Stimulated activated naive CD8-positive, alpha-beta T cell treated with anti-CD3 and anti-CD28 coated beads, Interleukin-15, Interleukin-2, amounts not matched to agents 100 U/mL and 50 U/mL, for 24 hours (primary cell): ENCODE results near the gene EAPP.
"Not testable (repeated sequence)": the region's sequence is repeated elsewhere in the genome, so short reads cannot be mapped to it uniquely, and the experiment has no call there.

ENCODE experiments used
- ATAC-seq: fragments of 150-1000 bp; cut with Tn5 transposase; one replicate; pipeline ENCODE4 v1.10.0; 2021
- DNase-seq: peaks from one replicate; pipeline ENCODE4 v3.0.0; 2021

The EAPP gene

DNA sequence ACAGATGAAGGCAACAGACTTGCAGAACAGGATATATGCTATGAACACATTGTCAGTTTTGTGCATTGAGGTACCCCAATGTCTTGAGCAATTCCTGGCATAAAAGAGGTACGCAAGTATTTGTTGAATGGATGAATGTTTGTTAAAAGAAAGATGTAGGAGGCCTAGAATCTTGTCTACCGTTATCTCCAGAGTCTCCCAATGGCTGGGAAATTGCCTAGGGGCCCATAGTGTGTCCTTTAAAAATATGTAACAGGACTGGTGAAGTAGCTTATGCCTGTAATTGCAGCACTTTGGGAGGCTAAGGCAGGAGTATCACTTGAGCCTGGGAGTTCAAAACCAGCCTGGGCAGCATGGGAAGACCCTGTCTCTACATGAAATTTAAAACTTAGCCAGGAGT is 57.0 kb downstream of the EAPP start:
- ATAC-seq: no peak
- DNase-seq: no peak

DNA sequence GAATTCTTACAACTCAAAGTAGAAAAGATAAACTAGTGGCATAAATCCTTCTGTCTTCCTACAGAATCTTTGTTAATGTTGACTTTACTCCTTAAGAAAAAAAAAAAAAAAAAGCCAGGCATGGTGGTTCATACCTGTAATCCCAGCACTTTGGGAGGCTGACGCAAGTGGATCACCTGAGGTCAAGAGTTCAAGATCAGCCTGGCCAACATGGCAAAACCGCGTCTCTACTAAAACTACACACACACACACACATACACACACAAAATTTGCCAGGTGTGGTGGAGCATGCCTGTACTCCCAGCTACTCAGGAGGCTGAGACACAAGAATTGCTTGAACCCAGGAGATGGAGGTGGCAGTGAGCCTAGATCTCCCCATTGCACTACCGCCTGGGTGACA is 59.8 kb downstream of the EAPP start:
- ATAC-seq: no peak
- no peak for DNase-seq

DNA sequence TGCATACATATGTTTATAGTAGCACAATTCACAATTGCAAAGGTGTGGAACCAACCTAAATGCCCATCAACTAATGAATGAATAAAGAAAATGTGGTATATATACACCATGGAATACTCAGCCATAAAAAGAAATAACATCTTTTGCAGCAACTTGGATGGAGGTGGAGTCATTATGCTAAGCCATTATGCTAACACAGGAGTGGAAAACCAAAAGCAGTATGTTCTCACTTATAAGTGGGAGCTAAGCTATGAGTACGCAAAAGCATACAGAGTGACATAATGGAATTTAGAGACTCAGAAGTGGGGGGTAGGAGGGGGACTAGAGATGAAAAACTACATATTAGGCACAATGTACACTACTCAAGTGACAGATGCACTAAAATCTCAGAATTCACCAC is 61.2 kb downstream of the EAPP start:
- DNase-seq (no peak), ATAC-seq (no peak)

- not testable (repeated sequence) for DNase-seq, ATAC-seq
Measured at GRCh38 chr14:34476036-34476435, 63.5 kb downstream of the EAPP start.

- ATAC-seq (no peak), DNase-seq (no peak)
Measured at GRCh38 chr14:34475163-34475562, 64.3 kb downstream of the EAPP start.

DNA sequence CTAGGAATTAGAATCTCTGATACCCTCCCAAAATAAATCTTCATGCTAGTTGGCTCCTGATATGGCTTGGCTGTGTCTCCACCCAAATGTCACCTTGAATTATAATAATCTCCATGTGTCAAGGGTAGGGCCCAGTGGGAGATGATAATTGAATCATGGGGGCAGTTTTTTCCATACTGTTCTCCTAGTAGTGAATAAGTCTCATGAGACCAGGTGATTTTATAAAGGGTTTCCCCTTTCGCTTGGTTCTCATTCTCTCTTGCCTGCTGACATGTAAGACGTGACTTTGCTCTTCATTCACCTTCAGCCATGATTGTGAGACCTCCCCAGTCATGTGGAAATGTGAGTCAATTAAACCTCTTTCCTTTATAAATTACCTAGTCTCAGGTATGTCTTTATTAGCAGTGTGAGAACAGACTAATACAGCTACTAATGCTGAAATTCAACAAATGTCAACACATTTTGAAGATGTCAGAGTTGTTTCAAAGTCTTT is 65.3 kb downstream of the EAPP start:
- DNase-seq (no peak), ATAC-seq (no peak)

DNA sequence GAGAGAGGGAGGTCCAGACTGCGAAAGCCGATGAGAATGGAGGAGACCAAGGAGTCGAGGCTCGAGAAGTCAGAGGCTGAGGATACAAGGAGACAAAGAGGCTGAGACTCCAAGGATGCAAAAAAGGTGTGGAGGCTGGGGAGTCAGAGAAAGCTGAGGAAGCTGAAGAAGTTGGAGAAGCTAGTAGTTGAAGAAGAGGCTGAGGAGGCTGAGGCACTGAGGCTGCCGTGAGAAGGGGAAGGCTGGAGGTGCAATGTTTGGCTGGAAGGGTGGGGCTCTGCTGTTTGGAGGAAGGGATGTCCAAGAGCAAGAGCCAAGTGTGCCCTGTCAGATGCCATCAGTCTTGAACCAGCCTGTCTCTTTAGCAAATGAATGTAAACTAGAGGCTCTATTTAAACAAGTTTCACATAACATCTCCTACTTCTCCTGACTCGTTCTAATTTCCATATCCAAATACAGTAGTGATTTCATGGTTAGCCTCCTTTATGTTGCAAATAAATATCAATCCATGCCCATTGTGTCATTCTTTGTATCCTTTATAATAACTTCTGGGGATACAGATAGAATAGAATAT is 66.7 kb downstream of the EAPP start:
- no peak for ATAC-seq
- DNase-seq: no peak

DNA sequence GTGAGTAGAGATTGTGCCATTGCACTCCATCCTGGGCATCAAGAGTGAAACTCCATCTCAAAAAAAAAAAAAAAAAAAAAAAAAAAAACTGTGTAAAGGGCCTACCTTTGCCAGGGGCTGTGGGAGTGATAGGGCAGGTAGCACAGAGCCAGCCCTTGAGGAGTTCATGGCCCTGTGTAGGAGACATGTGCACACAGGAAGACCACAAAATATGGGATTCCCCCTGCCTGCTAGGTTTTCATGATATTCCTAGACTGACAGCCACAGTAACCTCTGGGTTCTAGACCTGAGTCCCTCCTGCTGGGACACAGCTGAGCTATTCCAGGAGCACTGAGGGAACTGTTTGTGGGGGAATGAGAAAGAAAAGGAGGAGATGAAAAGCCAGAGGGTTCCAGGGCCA is 69.2 kb downstream of the EAPP start:
- ATAC-seq: no peak
- no peak for DNase-seq

- ATAC-seq (no peak), DNase-seq (no peak)
Measured at GRCh38 chr14:34466691-34467090, 72.8 kb downstream of the EAPP start.
